ELR (cell line): Measurements from ENCODE around the gene CPNE5.
A peak's percentile ranks its signal among the peaks of the same experiment; 100 is the strongest.

Source experiments
- DNase-seq: peaks from one replicate; pipeline ENCODE4 v3.0.0-alpha.2; 2015; ENCODE audit warnings: low read depth

Gene CPNE5

DNA sequence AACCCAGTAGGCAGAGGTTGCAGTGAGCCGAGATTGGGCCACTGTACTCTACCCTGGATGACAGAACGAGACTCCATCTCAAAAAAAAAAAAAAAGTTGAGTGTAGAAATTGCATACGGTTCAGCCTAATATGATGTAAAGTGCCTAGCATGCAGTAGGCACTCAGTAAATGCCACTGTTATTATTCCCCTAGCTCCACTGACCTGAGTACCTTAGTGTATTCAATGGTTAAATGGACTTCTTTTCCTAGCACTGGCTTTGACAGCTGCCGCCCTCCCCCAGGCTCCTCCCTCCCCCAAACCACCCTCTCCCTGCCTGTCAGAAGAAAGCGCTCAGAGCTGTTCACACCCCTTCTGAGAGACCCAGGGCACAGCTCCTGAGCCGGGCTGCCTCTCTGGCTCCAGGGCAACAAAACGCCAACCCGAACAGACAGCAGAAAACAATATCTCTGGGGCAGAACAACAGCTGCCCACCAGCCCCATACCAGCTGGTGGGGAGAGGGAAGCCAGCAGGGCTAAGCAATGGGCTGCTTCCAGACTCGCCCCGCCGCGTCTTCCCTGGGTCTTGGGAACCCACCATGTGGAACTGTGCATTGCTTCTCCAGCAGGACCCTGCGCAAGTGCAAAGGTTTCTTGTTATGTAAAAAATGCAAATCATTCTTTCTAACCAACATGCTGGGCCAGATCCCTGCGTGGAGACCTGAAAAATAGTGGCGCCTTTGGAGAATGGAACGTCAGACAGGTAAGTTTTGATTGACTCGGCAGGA lies 4.5 kb downstream of the CPNE5 start:
- DNase-seq = no peak

GRCh38 chr6:36833182-36833789 lies 6.0 kb downstream of the CPNE5 start:
- DNase-seq = no peak

GRCh38 chr6:36832313-36832712 lies 6.9 kb downstream of the CPNE5 start:
- DNase-seq = no peak

DNA sequence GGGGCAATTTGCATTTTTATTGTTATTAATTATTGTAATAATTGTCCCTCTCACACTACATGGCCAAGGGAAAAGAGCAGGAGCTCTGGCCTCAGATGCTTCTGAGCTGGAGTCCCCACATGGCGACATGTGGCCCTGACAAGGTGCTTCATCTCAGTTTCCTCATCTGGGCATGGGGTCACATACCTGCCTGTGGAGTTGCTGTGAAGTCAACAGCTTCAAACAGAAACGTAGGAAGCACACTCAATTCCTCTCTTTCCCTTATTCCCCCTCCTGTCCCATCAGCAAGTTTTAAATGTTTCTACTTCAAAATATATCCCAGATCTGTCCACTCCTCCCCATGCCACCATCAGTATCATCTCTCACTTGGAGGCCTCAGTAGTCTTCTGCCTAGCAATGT lies 8.7 kb downstream of the CPNE5 start:
- DNase-seq = no peak

GRCh38 chr6:36829919-36830544 lies 9.2 kb downstream of the CPNE5 start:
- DNase-seq = no peak

DNA sequence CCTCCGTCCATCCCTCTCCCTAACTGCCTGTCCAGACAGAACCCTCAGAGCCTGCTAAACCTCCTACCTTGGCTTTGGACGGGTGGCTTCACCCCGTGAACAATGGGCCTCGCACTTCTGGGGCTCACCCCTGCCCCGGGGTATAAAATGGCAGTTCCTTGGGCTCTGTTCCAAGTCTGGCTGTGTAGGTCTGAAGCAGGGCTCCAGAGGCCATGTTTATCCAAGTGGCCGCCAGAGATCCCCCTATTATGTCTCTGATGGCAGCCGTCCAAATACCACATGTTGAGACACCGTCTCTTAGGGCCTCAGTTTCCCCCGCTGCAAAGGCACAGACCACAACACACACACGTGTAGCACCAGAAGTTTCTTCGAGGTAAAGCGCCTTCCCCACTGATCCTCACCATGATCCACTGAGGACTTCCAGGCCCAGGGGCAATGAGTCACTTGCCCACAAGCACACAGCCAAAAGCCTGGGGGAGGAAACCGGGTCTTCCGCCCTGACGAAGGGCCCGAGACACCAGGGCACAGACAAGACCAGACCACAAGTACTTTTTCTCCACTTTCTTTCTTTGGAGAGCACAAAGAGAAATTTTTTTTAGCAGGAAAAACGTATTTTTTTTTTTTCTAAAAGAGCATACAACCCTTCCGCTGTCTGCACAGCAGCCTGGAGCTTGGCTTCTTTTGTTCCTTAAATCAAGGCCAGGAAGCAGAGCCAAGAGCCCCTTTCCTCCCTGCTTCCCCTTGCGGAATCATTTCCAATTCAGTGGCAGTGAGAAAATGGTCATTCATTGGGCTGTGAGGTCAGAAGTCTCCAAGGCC lies 11.8 kb downstream of the CPNE5 start:
- peak; percentile 92 for DNase-seq

DNA sequence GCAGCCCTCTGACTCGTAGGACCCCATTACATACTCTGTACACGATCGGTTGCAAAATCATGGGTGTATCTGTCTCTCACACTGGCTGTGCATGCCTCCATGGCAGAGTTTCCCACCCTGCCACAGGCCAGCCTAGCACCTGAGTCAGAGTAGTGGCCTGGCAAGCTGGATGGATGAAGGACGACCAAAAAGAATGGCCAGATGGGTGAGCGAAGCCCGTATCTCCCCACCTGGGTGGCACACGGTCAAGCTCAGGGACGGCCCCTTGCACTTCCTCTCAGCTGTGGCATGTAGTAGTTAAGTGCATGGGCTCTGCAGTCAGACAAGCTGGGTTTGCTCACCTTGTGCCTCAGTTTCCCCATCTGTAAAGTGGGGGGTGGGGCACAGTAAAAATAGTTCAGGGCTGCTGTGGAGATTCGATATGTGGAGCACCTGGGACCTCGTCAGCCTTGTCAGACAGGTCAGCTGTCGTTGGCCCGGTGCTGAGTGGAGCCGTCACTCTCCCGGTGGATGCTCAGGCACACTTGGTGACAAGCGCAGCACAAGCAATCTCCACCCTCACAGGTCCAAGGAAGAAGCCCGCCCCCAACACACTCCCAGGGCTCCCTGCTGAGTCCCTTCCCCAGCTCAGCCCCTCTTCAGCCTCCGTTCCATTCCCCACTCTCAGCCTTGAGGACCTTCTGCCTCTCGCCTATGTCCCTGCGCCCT lies 12.6 kb downstream of the CPNE5 start:
- DNase-seq = peak; percentile 23

- no peak for DNase-seq
Observed at GRCh38 chr6:36825994-36826393, 13.2 kb downstream of the CPNE5 start.

DNA sequence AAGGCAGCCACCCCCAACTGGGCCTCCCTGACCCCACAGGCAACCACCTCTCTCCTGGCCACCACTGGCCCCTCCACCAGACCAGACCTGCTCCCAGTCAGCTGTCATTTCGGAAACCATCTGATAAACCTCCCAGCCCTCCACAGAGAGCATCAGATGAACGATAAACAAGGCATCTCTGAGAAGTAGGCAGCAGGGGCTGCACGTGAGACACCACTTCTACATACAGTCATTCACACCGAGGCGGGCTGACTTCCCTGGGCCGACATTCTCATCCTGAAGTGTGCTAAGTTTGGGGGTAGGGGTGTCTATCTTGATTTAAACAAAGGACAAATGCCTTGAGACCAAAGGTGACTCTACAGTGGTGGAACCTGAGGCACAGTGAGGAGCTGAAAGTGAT lies 13.8 kb downstream of the CPNE5 start:
- no peak for DNase-seq

DNA sequence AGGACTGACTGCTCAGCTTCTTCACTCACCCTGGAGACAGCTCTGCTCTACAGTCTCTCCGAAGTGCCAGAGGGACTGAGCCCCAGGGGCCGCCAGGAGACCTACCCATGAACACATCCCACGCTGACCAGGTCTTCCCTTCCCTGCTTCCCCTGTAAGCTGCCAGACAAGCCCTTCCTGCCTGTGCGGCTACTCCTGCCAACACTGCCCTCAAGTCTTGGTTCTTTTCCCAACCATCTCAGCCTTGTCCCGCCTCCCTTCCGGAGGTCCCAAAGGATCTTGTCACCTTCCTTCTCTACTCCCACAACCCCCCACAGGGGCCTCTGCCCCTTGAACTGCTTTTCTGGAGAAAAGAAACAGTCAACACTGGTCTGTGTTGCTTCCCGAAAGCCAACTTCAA lies 15.0 kb downstream of the CPNE5 start:
- DNase-seq = no peak

DNA sequence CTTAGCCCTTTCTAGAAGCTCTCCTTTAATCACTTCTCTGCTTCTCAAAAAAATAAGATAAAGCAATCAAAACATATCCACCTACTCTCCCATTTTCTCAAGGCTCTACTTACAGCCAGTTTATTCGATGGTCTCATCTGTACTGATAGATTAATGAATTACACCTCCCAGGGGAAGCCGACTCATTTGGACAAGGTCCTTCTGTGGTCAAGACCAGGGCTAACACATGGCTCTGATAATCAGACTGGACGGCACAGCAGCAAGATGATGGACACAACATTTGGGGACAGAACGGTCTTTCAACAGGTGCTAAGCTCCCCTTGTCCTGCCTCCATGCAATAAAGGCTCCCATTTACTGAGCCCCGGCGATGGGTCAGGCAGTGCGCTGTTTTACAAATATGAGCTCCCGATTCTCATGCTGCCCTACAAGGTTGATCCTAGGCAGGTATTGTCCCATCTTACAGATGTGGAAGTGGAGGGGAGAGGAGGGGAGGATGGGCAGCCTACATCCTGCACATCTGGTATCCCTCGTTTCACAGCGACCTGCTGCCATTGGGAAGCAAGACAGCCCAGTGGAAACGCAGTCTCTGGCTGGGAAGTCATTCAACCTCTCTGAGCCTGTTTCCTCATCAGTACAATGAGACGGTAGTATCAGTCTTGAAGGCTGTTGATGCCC lies 15.7 kb downstream of the CPNE5 start:
- DNase-seq = no peak

DNA sequence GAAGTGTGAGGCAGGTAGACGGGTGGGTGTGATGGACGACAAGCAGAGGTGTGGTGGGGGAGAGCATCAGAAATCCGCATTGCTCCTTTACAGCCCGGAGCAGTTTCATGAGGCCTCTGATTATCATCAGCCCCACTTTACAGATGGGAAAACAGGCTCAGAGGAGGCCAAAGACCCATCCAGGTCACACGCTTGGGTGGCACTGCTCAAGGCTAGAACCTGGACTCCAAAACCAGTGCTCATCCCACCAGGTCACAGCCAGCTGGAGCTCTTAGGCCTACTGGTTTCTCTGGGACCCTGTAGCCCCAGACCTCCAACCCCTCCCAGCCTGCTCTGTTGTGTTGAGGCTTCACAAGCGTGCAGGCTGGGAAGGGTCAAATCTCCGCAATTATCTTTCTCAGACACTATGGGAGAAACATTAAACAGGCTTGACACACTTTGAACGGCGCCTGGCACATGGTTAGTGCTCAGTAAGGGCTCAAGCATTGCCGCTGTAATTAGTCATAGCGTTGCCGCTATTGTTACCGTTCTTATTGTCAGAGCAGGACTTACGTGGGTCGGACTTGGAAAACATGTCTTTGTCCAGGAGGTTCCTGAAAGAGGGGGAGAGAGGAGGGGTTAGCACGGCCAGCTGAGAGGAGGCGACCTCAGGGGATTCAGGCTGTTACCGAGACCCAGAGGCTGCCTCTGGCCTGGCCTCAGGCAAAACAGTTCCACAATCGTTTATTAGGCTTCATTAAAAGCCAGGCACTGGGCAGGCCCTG lies 16.6 kb downstream of the CPNE5 start:
- no peak for DNase-seq

- no peak for DNase-seq
Observed at GRCh38 chr6:36821581-36822335, 17.5 kb downstream of the CPNE5 start.

DNA sequence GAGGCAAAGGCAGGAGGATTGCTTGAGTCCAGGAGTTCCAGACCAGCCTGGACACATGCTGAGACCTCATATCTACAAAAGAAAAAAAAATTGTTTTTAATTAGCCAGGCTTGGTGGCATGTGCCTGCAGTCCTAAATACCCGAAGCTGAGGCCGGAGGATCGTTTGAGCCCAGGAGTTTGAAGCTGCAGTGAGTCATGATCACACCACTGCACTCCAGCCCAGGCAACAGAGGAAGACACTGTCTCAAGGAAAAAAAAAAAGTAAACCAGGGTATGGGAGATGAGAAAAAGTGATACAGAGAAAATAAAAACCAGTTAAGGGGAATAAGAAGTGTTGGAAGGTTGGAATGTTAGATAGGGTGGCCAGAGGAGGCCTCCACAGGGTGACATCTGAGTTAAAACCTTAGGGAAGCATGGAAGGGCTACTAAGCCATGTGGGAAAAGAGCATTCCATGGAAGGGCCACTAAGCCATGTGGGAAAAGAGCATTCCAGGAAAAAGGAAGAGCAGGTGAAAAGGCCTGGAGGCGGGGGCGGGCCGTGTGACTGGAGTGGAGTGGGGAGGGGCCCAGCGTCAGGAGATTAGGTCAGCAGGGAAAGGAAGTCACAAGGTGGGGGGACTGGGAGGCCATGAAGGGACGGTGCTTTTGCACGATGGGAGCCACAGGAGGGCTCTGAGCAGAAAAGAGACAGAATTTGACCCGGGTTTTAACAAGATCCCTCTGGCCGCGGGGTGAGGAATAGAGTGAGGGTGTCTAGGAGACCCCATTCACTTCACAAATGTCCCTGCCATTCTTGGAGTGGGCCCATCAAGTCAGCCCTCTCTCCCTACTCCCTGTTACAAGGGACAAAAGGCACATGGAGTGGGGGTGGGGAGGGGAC lies 18.3 kb downstream of the CPNE5 start:
- DNase-seq = peak; percentile 77

- DNase-seq = no peak
Observed at GRCh38 chr6:36818756-36819155, 20.5 kb downstream of the CPNE5 start.

DNA sequence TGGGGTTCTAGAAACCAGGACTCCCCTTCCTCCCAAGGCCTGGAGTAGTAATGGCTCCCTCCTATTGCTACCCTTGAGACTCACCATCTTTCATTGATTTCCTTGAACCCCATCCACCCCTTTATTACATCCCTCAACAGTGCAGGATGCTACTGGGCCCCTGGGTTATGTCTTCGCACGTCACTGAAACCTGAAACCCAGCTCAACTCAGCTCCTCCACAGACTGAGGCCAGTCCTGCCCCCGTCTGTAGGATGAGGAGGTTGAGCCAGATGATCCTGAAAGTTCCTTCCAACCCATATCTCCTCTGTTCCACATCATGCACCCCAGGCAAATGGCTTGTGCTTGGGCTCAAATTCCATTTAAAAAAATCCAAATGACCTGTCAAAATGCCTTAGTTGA lies 21.4 kb downstream of the CPNE5 start:
- DNase-seq = no peak

GRCh38 chr6:36817176-36817817 lies 21.9 kb downstream of the CPNE5 start:
- no peak for DNase-seq
